GM06990 (cell line): ENCODE measurements around the gene SH3PXD2A.

Experiments
- DNase-seq: peaks from one replicate; pipeline ENCODE4 v3.0.0-alpha.2; 2011; ENCODE audit not compliant: insufficient read length; ENCODE audit errors: extremely low read depth
- H3K27me3 ChIP-seq: replicated peaks from 2 replicates; pipeline ENCODE4 v1.6.0; 2011; ENCODE audit warnings: low read length; ENCODE audit not compliant: control insufficient read depth, insufficient read depth
- H3K36me3 ChIP-seq: 2 replicates; pipeline ENCODE4 v1.5.1; 2011; ENCODE audit warnings: low read length; ENCODE audit not compliant: control insufficient read depth, insufficient read depth
- H3K4me3 ChIP-seq: replicated peaks from 2 replicates; pipeline ENCODE4 v1.5.1; 2011; ENCODE audit warnings: low read depth, mild to moderate bottlenecking, control low read depth, low read length
- TF ChIP-seq, protein P1 (sequence below): IDR thresholded peaks from 2 replicates; pipeline ENCODE4 v1.5.1; 2011; ENCODE audit warnings: low read length, control low read depth, mild to moderate bottlenecking, inconsistent platforms; ENCODE audit not compliant: insufficient read depth, poor library complexity, severe bottlenecking

The SH3PXD2A gene

DNA sequence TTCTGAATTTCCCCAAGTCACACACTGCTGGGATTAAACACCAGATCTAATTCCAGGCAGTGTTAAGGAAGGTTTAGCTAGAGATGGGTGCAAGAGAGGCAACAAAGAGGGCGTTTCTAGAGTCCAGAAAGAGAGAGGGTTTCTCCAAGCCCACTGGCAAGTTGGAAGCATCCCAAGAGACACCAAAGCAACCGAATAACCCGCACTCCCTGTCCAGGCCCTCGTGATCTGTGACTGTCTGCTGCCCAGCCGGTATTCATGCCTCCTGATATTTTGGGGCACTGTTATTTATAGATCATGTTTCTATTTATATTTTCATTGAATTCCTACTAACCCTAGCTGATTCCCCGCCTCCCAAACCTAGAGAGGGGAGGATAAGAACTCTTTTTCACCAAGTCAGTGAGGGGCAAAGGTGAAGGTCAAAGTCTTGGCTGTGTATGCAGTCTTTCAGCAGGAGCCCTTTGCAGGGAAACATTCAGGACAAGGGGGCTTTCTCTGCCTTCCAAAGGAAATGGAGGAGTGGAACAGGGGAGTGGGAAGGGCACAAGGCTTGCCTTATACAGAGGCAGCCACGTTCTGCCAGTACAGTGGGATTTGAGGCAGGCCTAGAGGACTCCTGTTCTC is 103.6 kb downstream of the SH3PXD2A start:
- no peaks in the 10 kb centered on the region for H3K36me3 ChIP-seq
- TF ChIP-seq, protein P1, sequence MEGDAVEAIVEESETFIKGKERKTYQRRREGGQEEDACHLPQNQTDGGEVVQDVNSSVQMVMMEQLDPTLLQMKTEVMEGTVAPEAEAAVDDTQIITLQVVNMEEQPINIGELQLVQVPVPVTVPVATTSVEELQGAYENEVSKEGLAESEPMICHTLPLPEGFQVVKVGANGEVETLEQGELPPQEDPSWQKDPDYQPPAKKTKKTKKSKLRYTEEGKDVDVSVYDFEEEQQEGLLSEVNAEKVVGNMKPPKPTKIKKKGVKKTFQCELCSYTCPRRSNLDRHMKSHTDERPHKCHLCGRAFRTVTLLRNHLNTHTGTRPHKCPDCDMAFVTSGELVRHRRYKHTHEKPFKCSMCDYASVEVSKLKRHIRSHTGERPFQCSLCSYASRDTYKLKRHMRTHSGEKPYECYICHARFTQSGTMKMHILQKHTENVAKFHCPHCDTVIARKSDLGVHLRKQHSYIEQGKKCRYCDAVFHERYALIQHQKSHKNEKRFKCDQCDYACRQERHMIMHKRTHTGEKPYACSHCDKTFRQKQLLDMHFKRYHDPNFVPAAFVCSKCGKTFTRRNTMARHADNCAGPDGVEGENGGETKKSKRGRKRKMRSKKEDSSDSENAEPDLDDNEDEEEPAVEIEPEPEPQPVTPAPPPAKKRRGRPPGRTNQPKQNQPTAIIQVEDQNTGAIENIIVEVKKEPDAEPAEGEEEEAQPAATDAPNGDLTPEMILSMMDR: no peak
- no peaks in the 10 kb centered on the region for H3K27me3 ChIP-seq
- DNase-seq: no peak
- H3K4me3 ChIP-seq: no peak overlapping the region

DNA sequence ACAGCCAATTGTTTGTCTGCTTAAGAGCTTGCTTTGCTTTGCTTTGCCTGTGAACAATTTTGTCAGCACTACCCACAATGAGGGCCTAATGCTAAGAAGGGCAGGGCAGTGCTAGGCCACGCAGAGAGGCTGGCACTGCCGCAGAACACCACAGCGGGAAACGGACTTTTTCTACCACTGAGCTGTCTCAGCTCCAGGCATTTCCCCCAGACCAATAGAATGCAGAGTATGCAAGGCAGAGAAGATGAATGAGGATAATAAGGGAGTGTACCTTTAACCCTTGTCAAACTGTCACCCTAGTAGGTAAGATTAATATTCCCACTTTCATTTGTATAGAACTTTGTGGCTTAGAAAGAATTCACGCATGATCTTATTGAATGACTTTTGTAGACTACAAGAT is 104.5 kb downstream of the SH3PXD2A start:
- Histone ChIP-seq H3K4me3 (no peak overlapping the region), H3K27me3 (no peaks in the 10 kb centered on the region), H3K36me3 (no peaks in the 10 kb centered on the region)
- TF ChIP-seq, protein P1: no peak
- no peak for DNase-seq

DNA sequence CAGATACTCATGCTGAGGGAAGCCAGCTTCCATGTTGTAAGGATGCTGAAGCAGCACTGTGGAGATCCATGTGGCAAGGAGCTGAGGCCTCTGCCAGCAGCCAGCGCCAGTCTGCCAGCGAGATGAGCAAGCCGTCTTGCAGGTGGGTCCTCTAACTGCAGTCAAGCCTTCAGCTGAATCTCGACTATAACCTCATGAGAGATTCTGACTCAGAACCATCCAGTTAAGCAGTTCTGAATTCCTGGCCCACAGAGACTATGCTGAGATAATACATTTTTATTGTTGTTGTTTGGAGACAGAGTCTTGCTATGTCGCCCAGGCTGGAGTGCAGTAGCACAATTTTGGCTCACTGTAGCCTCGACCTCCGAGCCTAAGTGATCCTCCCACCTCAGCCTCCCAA is 105.6 kb downstream of the SH3PXD2A start:
- no peak for DNase-seq
- no peaks in the 10 kb centered on the region for H3K27me3 ChIP-seq
- TF ChIP-seq, protein P1: no peak
- H3K4me3 ChIP-seq: no peak overlapping the region
- no peaks in the 10 kb centered on the region for H3K36me3 ChIP-seq

DNA sequence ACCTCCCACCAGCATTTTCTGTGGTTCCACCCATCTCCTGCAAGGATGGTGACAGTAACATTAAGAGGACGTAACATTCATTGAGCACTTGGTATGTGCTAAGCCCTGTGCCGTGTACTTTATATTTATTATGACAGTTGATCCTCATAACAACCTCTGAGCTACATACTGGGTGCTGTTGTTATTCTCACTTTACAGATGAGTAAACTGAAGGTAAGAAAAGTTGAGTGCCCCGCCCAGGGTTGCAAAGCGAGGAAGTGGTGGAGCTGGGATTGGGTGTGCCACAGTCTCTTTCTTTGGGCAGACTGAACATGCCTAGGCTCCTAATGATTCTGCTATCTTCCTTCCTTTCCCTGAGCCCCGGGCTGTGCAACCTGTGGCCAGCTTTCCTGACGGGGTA is 107.4 kb downstream of the SH3PXD2A start:
- no peak overlapping the region for H3K4me3 ChIP-seq
- TF ChIP-seq, protein P1: no peak
- no peak for DNase-seq
- H3K36me3 ChIP-seq: no peaks in the 10 kb centered on the region
- no peaks in the 10 kb centered on the region for H3K27me3 ChIP-seq

DNA sequence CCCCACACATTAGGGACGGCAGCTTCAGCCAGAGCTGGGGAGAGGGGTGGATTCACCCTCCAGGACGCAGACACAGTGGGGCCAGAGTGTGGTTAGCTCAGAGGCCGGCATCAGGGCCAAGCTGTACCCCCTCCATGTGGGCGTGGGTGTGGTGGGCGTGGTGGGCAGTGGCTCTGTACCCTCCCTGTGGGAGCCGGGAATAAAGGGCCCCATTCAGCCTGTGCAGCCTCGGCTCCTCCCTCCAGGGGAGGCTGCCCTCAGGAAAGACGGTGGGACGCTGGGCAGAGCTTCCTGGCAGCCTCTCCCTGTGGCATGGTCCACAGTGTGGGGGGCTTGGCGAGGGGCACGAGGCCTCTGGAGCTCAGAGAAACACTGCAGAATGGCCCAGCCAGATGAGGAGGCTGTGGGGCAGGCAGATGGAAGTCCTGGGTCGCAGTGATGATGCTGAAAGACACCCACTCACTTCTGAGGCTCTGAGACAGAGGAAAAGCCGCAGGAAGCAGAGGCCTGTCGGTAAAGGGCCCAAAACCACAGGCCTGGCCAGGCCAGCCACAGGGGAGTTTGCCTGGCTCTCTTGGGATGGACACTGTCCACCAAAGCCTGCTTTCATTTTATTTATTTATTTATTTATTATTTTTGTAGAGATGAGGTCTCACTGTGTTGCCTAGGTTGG is 108.0 kb downstream of the SH3PXD2A start:
- Histone ChIP-seq H3K36me3 (no peaks in the 10 kb centered on the region), H3K27me3 (no peaks in the 10 kb centered on the region), H3K4me3 (no peak overlapping the region)
- TF ChIP-seq, protein P1: no peak
- no peak for DNase-seq
